HFF-Myc (cell line): Measurements from ENCODE around the gene TULP4.
"Not testable (repeated sequence)": the region's sequence is repeated elsewhere in the genome, so short reads cannot be mapped to it uniquely, and the experiment has no call there.

ENCODE experiments used
- DNase-seq: peaks from one replicate; pipeline ENCODE4 v3.0.0-alpha.2; 2011; ENCODE audit warnings: low read depth; ENCODE audit errors: extremely low read depth
- H3K4me3 ChIP-seq: replicated peaks from 2 replicates; pipeline ENCODE4 v1.5.1; 2011; ENCODE audit warnings: low read depth, mild to moderate bottlenecking, control low read depth, low read length
- CTCF ChIP-seq: IDR thresholded peaks from 2 replicates; pipeline ENCODE4 v1.5.1; 2012; ENCODE audit warnings: mild to moderate bottlenecking, low read depth, low read length, control low read depth; ENCODE audit errors: missing control alignments

TULP4 gene

GRCh38 chr6:158338311-158339112 is 26.2 kb downstream of the TULP4 start:
- no peak overlapping the region for H3K4me3 ChIP-seq
- no peak for DNase-seq
- TF ChIP-seq CTCF, result no peak

- not testable (repeated sequence) for H3K4me3 ChIP-seq, DNase-seq
These were observed 26.9 kb downstream of the TULP4 start for GRCh38 chr6:158339197-158339596.

GRCh38 chr6:158340252-158340651 is 28.0 kb downstream of the TULP4 start:
- H3K4me3 ChIP-seq, result no peak overlapping the region
- TF ChIP-seq CTCF, result no peak
- DNase-seq, result no peak

GRCh38 chr6:158344534-158344933 is 32.3 kb downstream of the TULP4 start:
- no peak for DNase-seq
- TF ChIP-seq CTCF, result no peak
- H3K4me3 ChIP-seq, result no peak overlapping the region

- not testable (repeated sequence) for DNase-seq
These were observed 33.2 kb downstream of the TULP4 start for GRCh38 chr6:158345444-158345843.

GRCh38 chr6:158347335-158347734 is 35.1 kb downstream of the TULP4 start:
- no peak for DNase-seq

More at GRCh38 chr6:158345444-158345843, 33.2 kb downstream of the TULP4 start:
- not testable (repeated sequence) for H3K4me3 ChIP-seq

GRCh38 chr6:158348737-158349504 is 36.7 kb downstream of the TULP4 start:
- DNase-seq, H3K4me3 ChIP-seq: not testable (repeated sequence)

More at GRCh38 chr6:158347335-158347734, 35.1 kb downstream of the TULP4 start:
- no peak overlapping the region for H3K4me3 ChIP-seq
- TF ChIP-seq CTCF, result no peak

GRCh38 chr6:158349505-158350275 is 37.4 kb downstream of the TULP4 start:
- DNase-seq, H3K4me3 ChIP-seq: not testable (repeated sequence)

GRCh38 chr6:158350731-158351130 is 38.5 kb downstream of the TULP4 start:
- not testable (repeated sequence) for DNase-seq, H3K4me3 ChIP-seq
